Lung microvascular endothelial cell (primary cell): ENCODE data around the gene BUB1B. TPM values are rescaled to one million over a fixed set of nuclear protein-coding genes. Genes with fewer than 3 reads are reported as not detected.
A peak's percentile ranks its signal among the peaks of the same experiment; 100 is the strongest.
"Not testable (repeated sequence)": the region's sequence is repeated elsewhere in the genome, so short reads cannot be mapped to it uniquely, and the experiment has no call there.

ENCODE experiments used
- DNase-seq, 2 donors: peaks; one replicate each; pipeline versions ENCODE4 v3.0.0 to v3.0.0-alpha.2; 2010; ENCODE audit warnings: low read depth in 2 of 2
- total RNA-seq: library from RNA; depleted of rRNA; stranded (reverse); fragments of >200 nt; gene quantifications from 2 replicates; pipeline ENCODE4 v1.2.1, GENCODE V29; 2014

Gene BUB1B, protein sequence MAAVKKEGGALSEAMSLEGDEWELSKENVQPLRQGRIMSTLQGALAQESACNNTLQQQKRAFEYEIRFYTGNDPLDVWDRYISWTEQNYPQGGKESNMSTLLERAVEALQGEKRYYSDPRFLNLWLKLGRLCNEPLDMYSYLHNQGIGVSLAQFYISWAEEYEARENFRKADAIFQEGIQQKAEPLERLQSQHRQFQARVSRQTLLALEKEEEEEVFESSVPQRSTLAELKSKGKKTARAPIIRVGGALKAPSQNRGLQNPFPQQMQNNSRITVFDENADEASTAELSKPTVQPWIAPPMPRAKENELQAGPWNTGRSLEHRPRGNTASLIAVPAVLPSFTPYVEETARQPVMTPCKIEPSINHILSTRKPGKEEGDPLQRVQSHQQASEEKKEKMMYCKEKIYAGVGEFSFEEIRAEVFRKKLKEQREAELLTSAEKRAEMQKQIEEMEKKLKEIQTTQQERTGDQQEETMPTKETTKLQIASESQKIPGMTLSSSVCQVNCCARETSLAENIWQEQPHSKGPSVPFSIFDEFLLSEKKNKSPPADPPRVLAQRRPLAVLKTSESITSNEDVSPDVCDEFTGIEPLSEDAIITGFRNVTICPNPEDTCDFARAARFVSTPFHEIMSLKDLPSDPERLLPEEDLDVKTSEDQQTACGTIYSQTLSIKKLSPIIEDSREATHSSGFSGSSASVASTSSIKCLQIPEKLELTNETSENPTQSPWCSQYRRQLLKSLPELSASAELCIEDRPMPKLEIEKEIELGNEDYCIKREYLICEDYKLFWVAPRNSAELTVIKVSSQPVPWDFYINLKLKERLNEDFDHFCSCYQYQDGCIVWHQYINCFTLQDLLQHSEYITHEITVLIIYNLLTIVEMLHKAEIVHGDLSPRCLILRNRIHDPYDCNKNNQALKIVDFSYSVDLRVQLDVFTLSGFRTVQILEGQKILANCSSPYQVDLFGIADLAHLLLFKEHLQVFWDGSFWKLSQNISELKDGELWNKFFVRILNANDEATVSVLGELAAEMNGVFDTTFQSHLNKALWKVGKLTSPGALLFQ
- total RNA-seq = 3.0 and 10.5 TPM in 2 replicates

DNA sequence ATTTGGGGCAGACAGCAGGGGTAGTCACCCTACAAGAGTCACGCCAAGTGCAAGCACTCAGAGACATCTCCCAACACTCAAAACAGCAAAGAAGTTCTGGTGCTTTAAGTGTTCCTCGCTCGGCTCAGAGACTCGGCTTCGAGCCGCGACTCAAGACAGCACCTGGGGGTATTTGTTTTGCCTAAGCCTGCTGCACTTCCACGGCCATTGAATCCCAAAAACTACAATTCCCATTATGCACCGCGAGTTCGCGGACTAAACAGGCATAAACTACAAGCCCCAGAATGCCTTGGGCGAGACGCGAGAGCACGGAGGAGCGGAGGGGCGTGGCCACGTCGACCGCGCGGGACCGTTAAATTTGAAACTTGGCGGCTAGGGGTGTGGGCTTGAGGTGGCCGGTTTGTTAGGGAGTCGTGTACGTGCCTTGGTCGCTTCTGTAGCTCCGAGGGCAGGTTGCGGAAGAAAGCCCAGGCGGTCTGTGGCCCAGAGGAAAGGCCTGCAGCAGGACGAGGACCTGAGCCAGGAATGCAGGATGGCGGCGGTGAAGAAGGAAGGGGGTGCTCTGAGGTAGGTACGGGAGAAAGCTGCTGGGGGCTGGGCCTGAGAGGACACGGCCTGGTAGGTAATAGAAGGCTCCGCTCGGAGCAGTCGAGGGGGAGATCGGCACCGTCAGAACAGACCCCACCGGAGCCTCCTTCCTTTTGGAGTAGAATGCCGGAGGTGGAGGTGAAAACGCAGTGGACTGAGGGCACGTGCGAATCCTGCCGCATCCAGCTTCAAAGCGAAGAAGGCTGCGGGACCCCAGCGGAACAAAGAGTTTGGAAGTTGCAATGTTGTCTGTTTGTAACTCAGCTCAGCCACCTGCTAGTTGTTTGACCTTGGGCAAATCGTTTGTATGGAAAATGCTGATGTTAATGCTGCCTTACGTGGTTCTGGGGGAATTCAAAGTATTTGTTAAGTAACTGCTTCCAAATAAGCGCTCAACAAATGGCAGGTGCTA lies at the start of gene BUB1B:
TSS of gene BUB1B (plus strand) at position 381 of the 1,000 bp plus-strand sequence. CDS start at position 533, 152 bp downstream.
- peak; percentile 91 to 93 for DNase-seq

DNA sequence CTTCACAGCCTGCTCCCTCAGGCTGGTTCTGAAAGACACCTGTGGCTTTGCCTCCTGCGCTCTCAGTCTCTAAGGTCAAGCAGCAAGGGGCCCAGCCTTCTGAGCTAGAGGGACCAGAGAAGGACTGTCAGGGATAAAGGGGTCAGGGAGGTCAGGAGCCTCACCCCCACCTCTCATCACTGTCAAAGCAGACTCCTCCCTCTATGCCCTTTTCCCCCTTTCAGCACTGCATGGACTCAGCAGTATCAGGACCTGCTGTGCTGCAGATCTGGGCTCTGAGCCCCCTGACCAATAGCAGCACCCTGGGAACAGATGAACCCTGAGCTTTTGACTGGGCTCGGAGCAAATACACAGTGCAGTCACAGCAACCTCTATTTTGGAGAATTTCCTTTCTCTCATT lies 49.0 kb upstream of the BUB1B start:
- DNase-seq = no peak

DNA sequence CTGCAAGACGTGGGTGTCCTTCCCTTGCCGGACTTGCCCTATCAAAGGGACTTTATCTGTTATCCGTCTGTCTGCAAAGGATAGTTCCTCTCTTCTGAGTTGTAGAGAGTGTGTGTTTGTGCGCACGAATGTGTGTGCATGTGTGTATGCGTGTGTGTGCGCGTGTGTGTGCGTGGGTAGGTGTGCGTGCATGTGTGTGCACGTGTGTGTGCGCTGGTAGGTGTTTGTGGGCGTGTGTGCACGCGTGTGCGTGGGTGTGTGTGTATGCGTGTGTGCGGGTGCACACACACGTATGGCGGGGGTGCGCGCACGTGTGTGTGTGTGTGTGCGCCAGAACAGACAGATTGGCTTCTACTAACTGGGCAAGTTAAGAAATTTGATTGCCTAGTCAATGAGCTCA lies 48.1 kb upstream of the BUB1B start:
- no peak for DNase-seq

DNA sequence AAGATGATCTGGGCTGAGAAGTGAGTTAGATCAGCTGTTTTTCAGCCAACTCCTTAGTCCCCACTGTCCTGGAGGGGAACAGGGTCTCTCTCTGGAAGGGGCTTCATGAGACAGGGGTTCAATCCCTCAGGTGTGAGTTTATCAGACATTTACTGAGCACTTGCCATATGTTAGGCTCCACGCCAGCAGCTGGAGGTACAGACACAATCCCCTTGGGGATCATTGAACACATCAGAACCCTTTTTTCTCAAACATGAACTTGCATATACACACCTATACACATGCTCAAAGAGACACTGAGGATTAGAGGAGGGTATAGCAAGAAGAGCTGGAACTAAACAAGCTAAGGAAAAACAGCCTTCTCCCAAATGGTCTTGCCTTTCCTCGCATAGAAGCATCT lies 46.7 kb upstream of the BUB1B start:
- DNase-seq = no peak

DNA sequence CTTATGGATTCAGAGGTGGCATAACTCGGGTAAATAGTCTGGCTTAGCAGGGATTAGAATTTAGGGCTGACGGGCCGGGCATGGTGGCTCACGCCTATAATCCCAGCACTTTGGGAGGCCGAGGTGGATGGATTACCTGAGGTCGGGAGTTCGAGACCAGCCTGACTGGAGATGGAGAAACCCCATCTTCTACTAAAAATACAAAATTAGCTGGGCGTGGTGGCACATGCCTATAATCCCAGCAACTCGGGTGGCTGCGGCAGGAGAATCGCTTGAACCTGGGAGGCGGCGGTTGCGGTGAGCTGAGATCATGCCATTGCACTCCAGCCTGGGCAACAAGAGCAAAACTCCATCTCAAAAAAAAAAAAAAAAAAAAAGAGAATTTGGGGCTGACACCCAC lies 45.8 kb upstream of the BUB1B start:
- not testable (repeated sequence) for DNase-seq

DNA sequence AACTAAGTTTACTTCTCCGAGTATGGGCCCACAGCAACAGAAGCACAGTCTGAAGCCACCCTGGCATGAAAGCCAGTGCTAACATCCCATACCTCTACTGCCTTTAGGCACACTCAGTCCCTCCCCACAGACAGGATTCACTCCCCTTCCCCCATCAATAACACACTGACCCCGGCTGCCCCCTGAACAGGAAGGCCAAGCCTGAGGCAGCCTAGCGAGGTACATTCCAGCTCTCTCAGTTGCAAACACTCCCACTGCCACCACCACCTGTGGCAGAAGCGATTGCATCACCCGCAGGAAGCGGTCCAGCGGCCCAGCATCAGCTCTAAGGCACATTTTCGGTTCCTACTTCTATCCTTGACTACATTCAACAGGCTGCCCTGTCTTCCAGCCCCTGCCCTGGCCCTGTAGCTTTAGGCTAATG lies 45.2 kb upstream of the BUB1B start:
- no peak for DNase-seq

DNA sequence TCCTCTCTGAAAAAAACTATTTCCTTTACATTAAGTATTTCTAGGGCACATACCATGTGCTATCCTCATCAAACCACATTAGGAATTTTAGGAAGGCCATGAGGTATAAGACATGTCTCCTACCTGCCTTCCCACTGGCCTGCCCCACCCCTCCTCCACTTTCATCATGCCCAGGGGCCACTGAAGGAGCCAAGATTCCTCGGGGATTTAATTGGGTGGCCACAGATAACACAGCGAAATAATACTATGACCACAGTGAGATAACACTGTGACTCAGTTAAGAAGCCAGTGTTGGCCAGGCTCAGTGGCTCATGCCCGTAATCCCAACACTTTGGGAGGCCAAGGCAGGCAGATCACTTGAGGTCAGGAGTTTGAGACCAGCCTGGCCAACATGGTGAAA lies 42.4 kb upstream of the BUB1B start:
- DNase-seq = no peak

DNA sequence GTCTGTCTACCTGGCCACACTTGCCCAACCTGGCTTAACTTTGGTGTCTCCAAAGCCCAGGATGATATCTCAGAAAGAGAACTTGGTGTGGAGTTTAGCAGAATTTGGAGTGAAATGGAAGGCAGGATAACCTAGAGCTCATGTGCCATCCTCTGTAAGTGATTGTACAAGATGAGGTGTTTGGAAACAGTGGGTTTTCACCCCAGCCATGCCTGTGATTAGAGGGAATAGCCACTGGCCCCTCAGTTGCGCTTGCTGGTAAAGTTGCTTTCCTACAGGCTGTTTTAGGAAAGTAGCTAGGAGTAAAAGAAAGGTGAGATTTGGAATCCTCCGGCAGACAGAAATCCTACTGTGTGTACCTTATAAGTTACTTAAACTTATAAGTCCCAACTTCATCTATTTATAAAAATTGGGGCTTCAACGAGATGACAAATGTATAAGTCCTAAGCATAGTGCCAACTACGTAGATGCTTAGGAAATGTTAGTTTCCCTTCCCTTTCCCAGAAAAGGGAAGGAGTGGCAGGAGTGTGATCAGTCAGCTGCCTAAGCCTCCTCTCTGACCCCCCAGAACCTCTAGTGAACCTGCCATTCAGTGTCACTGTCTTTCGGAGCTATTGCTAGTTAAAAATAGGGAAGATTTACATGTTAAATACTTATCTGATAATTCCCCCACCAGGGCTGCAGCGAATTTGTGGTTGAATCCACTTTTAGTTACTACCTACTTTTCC lies 38.8 kb upstream of the BUB1B start:
- DNase-seq = no peak

DNA sequence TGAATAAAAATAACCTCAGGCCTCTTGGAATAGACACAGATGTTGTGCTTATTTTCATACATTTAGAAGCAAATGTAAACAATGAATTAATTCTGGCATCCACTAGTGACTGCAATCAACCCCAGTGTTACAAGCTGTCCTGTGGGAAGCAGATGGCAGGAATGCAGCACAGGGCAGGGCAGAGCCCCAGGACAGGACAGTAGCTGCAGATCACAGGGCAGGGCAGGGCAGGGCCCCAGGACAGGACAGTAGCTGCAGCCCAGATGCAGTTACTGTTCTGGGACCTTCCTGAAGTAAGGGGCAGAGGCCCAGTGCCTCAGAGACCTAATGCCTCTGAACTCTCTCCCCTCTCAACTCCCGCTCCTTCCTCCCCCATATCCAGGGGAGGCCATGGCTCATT lies 37.9 kb upstream of the BUB1B start:
- not testable (repeated sequence) for DNase-seq

DNA sequence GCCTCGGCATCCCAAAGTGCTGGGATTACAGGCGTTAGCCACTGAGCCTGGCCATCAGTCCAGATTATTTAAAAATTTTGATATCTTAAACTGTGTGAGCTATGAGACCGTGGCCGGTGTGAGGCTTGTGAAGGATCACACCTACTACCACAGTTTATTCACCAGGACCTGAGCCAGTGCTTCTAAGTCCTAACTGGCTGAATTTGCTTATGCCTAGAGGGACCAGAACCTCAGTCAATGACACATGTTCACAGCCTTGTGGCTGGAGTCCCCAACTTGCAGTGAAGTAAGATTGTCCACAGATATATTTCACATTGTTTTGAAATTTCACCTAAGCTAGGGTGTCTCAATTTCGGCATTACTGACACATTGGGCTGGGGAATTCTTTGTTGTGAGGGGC lies 37.0 kb upstream of the BUB1B start:
- DNase-seq = not testable (repeated sequence)

DNA sequence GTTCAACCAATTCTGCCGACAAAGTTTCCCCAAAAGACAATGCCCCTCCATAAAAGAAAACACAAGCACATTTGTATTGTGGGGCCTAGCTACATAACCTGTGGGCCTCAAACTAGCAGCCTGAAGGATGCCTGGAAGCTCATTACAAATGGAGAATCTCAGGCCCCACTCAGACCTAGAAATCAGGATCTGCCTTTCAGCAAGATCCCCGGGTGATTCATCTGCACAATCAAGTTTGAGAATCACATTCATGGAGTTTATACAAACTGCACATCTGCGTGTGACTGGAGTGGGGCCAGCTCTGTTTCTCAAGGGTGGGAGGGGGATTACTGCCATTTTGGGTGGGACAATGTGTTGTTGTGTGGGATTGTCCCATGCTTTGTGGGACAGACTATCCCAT lies 36.5 kb upstream of the BUB1B start:
- DNase-seq = not testable (repeated sequence)

DNA sequence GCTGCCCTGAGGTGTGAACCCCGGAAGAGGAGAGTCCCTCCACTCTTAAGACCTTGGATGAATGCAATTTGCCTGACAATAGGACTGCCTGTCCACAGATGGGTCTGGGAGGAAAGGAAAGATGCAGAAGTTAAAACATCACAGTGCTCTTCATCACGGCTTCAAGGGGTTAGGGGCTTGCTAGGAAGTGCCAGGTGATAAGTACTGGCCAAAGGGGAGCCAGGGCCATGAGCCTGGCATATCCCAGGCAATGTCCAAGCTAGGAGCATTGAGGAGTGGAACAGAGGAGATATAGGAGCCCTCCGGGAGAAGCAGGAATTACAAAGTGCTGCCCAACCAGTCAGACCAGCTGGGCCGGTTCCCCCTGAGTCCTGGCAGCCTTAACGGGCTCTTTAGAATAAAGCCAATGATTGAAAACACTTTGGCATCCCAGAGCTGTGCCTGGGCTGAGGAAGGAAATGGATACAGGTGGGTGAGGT lies 36.0 kb upstream of the BUB1B start:
- not testable (repeated sequence) for DNase-seq

DNA sequence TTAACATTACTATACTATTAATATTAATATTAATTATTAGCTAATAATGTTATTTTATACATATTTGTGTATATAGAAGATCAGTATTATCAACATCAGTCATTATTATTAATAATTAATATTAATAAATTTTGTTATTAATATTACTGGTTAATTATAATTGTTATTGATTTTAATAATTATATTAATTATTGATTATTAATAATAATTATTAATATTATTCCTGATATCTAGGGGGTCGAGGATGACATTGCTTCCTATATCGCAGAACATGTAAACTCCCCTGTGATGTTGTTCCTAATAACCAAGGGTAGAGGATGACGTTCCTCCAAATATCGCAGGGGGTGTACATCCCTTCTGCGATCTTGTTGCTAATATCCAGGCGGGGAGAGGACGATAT lies 34.9 kb upstream of the BUB1B start:
- DNase-seq = no peak

DNA sequence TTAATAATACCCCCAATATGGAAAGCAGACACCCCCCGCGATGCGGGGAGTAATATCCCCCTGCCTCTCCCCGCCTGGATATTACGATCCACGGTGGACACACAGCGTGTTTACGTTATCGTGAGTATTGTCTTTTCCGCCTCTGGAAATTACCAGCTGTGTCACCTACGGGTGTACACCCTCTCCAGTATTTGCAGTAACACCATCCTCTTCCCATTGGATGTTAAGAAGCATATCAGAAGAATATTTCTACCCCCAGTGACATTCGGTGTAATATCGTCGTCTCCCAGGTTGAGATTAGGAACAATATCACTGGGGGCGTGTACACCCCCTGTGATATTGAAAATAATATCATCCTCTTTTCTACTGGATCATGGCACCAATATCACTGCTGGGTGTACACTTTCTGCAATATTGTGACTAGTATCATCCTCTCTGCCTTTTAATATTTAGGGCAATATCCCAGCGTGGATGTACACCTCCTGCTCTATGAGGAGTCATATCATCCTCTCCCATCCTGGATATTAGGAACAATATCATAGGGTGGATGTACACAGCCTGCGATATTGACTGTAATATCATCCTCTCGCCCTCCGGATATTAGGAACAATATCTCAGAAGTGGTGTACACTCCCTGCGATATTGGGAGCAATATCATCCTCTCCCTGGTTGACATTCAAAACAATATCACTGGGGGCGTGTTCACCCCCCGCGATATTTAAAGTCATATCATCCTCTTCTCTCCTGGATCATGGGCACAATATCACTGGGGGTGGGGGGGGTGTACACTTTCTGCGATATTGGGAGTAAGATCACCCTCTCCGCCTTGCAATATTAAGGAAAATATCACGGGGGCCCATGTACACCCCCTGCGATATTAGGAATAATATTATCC lies 31.9 kb upstream of the BUB1B start:
- no peak for DNase-seq

DNA sequence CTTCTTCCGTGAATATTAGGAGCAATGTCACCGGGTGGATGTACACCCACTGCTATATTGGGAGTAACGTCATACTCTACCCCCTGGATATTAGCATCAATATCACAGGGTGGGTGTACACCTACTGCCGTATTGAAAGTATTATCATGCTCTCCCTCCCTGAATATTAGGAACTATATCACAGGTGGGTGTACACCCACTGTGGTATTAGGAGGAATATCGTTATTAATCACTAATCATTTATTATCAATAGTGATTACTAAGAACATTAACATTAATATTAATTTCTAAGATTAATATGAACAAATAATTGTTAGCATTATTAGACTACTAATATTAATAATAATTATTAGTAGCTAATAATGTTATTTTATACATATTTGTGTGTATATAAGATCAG lies 30.8 kb upstream of the BUB1B start:
- DNase-seq = no peak

DNA sequence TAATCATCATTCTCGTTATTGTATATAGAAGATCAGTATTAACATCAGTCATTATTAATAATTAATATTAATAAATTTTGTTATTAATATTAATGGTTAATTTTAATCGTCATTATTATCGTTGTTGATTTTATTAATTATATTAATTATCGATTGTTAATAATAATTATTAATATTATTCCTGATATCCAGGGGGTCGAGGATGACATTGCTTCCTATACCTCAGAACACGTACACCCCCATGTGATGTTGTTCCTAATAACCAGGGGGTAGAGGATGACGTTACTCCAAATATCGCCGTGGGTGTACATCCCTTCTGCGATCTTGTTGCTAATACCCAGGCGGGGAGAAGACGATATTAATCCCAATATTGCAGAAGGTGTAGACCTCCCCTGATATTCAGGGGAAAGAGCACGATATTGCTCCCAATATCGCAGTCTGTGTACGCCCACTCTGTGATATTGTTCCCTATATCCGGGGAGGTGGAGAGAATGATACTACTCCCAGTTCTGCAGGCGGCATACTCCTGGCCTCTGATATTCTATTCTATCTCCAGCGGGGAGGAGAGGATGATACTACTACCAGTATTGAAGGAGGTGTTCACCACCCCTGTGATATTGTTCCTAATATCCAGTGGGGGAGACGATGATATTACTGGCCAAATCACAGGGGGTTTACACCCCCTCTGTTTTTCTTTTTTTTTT lies 29.9 kb upstream of the BUB1B start:
- no peak for DNase-seq

DNA sequence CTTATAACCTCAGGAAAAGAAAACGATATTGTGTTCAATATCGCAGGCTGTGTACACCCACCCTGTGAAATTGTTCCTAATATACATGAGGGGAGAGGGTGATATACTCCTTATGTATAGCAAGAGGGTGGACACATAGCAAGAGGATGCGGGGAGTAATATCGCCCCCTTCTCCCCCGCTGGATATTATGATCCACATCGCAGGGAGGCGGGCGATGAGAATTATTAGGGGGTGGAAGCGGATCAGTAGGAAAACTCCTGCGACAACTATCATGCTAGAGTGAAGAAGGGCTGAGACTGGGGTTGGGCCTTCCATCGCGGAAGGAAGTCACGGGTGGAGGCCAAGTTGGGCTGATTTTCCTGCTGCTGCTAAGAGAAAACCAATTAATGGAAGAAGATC lies 27.3 kb upstream of the BUB1B start:
- no peak for DNase-seq

DNA sequence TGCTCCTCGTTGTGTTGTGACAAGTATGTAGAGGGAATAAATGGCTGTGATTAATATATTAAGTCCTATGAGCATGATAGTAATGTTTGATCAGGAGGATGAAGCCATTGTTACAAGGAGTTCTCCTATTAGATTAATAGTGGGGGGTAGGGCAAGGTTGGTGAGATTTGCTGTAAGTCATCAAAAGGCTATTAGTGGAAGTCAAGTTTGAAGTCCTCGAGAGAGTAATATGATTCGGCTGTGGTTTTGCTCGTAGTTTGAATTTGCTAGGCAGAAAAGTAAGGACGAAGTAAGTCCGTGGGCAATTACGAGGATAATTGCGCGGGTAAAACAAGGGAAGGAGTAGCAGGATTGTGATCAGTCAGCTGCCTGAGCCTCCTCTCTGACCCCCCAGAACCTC lies 26.0 kb upstream of the BUB1B start:
- no peak for DNase-seq
